ENCODE data around the gene KIAA1191. TPM values are rescaled to one million over a fixed set of nuclear protein-coding genes. Genes with fewer than 3 reads are reported as not detected.
A peak's percentile ranks its signal among the peaks of the same experiment; 100 is the strongest.

The KIAA1191 gene
- total and polyA plus RNA-seq, 9 of the 15 experiments (the other 6 are each of a cell fraction or from before 2014, with no cell fraction given): 31.0 to 80.2 (median 45.7) TPM

GRCh38 chr5:176389135-176390123, 27.9 kb upstream of the KIAA1191 start (continued):
- no peak for TF ChIP-seq BRF2 (IDR thresholded peaks at IDR 0.05; ENCODE audit: borderline replicate concordance, insufficient read depth, insufficient read length)
- TF ChIP-seq FOXJ3 (CRISPR knock-in tag; IDR thresholded peaks at IDR 0.05): no peak
- TF ChIP-seq RBM25 (IDR thresholded peaks at IDR 0.05; ENCODE audit: low read depth, low read length, severe bottlenecking): no peak
- no peak for TF ChIP-seq DACH1 (IDR thresholded peaks at IDR 0.05; ENCODE audit: partially characterized antibody)
- peak; percentile 82 for TF ChIP-seq SUPT5H (IDR thresholded peaks at IDR 0.05)
- TF ChIP-seq YY1 (IDR thresholded peaks at IDR 0.05; ENCODE audit: borderline replicate concordance in 1 of 3, control insufficient read depth in 1 of 3, extremely low read depth in 1 of 3, insufficient read depth in 3 of 3, insufficient read length in 1 of 3, insufficient replicate concordance in 2 of 3, low read depth in 1 of 3, low read length in 2 of 3): peak; percentile 74 to 94 (median 87)
- no peak for TF ChIP-seq PRMT5 (CRISPR knock-in tag; IDR thresholded peaks at IDR 0.05)
- TF ChIP-seq ZNF695 (CRISPR knock-in tag; IDR thresholded peaks at IDR 0.05): peak; percentile 23; the same call in 1 of the 2 replicates
- no peak for TF ChIP-seq ETS2 (tag; IDR thresholded peaks at IDR 0.05; ENCODE audit: borderline replicate concordance, poor library complexity, severe bottlenecking)
- TF ChIP-seq CREM (IDR thresholded peaks at IDR 0.05; ENCODE audit: low read depth): no peak
- no peak for TF ChIP-seq PTRF (tag; IDR thresholded peaks at IDR 0.05)
- TF ChIP-seq E4F1 (CRISPR knock-in tag; IDR thresholded peaks at IDR 0.05; ENCODE audit: borderline replicate concordance): 0 out of 2 replicates have a peak, but pooled peaks have one; percentile 6
- TF ChIP-seq ZNF76 (CRISPR knock-in tag; IDR thresholded peaks at IDR 0.05; ENCODE audit: borderline replicate concordance): no peak
- no peak for TF ChIP-seq ZKSCAN3 (CRISPR knock-in tag; IDR thresholded peaks at IDR 0.05)
- no peak for TF ChIP-seq ZBTB1 (CRISPR knock-in tag; IDR thresholded peaks at IDR 0.05; ENCODE audit: borderline replicate concordance, low read depth)
- no peak for TF ChIP-seq PHF21A (IDR thresholded peaks at IDR 0.05; ENCODE audit: borderline replicate concordance, low read depth)
- TF ChIP-seq POLR2G (IDR thresholded peaks at IDR 0.05; ENCODE audit: low read depth, low read length): peak; percentile 90
- TF ChIP-seq HNRNPUL1 (IDR thresholded peaks at IDR 0.05; ENCODE audit: low read length): no peak
- no peak for TF ChIP-seq DNMT1 (IDR thresholded peaks at IDR 0.05)
- peak in 1 of 2 experiments; percentile 51; a peak in 1 of 4 replicates for TF ChIP-seq SRF (CRISPR knock-in tag; IDR thresholded peaks at IDR 0.05)
- TF ChIP-seq ZNF165 (CRISPR knock-in tag; IDR thresholded peaks at IDR 0.05; ENCODE audit: borderline replicate concordance): no peak
- TF ChIP-seq TEAD4 (IDR thresholded peaks at IDR 0.05; ENCODE audit: low read length): no peak
- no peak for TF ChIP-seq TEAD4 (CRISPR knock-in tag; IDR thresholded peaks at IDR 0.05; ENCODE audit: borderline replicate concordance)
